ENCODE results near the gene RCN2.

The RCN2 gene

DNA sequence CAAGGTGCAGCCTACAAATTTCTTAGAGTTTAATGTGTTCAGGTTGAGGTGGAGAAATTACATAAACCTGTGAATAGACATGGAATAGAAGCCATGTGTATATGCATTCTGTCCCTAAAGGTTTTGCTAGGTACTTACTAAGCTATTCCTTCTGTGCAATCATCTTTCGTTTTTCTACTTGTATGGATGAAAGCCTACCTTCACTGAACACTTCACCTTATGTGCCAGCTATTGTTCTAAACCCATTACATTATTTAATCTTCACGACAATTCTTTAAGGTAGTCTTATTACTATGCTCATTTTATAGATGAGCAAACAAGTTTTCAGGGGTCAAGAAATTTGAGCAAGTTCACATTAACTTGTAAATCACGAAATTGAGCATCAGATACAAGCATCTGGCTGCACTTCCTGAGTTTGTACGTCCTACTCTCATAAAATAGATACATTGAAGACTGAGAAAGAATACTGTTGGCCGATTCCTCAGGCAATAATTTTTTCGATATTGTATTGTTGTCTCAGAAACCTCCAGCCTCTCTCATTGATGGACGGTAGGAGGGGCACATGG is 635 bp upstream of the RCN2 start:
- no peak for TF ChIP-seq POU2F2 (IDR thresholded peaks at IDR 0.05; ENCODE audit: low read depth, low read length)
- no peak for TF ChIP-seq SPI1 (IDR thresholded peaks at IDR 0.05; ENCODE audit: low read depth, low read length)
- TF ChIP-seq PAX5 (IDR thresholded peaks at IDR 0.05; ENCODE audit: insufficient read depth, low read length, severe bottlenecking) = no peak
- no peak for TF ChIP-seq POLR2A (IDR thresholded peaks at IDR 0.05; ENCODE audit: low read depth, low read length)
- TF ChIP-seq POLR2AphosphoS5 (IDR thresholded peaks at IDR 0.05; ENCODE audit: low read depth, low read length) = no peak
- no peak for TF ChIP-seq TAF1 (IDR thresholded peaks at IDR 0.05; ENCODE audit: low read depth, low read length)
- FAIRE-seq (peak; percentile 20), DNase-seq (ENCODE audit: insufficient read length, low spot score) (no peak)

DNA sequence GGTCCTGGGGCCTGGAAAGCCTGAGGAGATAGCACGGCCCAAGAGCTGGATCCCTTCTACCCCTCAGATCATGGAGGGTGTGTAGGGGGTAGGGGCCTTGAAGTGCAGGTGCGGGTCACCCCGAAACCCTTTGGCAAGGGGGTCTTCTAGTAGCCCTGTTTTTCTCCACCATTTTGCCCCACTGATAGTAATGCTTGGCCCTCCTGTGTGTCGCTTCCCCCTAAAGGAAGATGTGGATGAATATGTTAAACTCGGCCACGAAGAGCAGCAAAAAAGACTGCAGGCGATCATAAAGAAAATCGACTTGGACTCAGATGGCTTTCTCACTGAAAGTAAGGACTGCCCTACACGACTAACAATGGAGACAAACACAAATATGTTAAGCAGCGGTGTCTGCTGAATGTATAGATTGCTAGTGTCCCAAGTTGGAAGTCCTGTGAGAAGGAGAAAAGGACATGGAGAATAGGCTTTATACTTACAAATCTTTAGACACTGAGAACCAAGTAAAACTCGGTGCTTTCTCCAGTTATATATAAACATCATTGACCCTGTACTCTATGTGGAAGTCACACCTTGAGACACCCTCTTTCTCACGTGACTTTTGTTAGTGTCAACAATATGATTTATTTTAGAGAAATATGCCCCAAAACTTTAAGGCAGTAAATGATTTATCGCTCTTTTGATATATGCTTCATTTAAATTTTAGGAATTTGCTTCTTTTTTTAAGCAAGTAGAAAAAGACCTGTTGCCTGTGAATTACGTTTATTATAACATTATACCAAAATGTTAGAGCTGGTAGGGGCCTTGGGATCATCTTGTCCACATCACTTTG is 802 bp downstream of the RCN2 start:
- DNase-seq (ENCODE audit: insufficient read length, low spot score) (no peak), FAIRE-seq (peak; percentile 63)
- TF ChIP-seq POU2F2 (IDR thresholded peaks at IDR 0.05; ENCODE audit: low read depth, low read length) = no peak

- DNase-seq (ENCODE audit: insufficient read length, low spot score) (no peak), FAIRE-seq (peak; percentile 91)
- no peak for TF ChIP-seq POLR2AphosphoS5 (IDR thresholded peaks at IDR 0.05; ENCODE audit: low read depth, low read length)
- TF ChIP-seq PAX5 (IDR thresholded peaks at IDR 0.05; ENCODE audit: insufficient read depth, low read length, severe bottlenecking) = peak; percentile 84
- no peak for TF ChIP-seq SPI1 (IDR thresholded peaks at IDR 0.05; ENCODE audit: low read depth, low read length)
- TF ChIP-seq TAF1 (IDR thresholded peaks at IDR 0.05; ENCODE audit: low read depth, low read length) = no peak
- 0 out of 2 replicates have a peak, but pooled peaks have one; percentile 56 for TF ChIP-seq POU2F2 (IDR thresholded peaks at IDR 0.05; ENCODE audit: low read depth, low read length)
These were observed 4.1 kb downstream of the RCN2 start for GRCh38 chr15:76935620-76936019.

GRCh38 chr15:76936671-76937070 is 5.1 kb downstream of the RCN2 start:
- DNase-seq (ENCODE audit: insufficient read length, low spot score) (no peak), FAIRE-seq (no peak)
- TF ChIP-seq TAF1 (IDR thresholded peaks at IDR 0.05; ENCODE audit: low read depth, low read length) (no peak), PAX5 (IDR thresholded peaks at IDR 0.05; ENCODE audit: insufficient read depth, low read length, severe bottlenecking) (no peak), POLR2A (IDR thresholded peaks at IDR 0.05; ENCODE audit: low read depth, low read length) (no peak), SPI1 (IDR thresholded peaks at IDR 0.05; ENCODE audit: low read depth, low read length) (no peak), POU2F2 (IDR thresholded peaks at IDR 0.05; ENCODE audit: low read depth, low read length) (no peak), POLR2AphosphoS5 (IDR thresholded peaks at IDR 0.05; ENCODE audit: low read depth, low read length) (no peak)

DNA sequence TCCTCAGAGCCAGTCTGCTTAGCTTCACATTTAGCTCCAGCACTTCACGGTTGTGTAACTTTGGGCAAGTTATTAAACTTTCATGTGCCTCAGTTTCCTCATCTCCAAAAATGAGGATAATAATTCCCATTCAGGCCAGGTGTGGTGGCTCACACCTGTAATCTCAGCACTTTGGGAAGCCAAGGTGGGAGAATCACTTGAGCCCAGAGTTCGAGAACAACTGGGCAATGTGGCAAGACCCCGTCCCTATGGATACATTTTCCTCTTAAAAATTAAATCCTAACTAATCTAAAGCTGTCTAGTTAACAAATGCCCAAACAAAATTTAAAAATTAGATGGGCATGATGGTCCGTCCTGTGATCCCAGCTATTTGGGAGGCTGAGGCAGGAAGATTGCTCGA is 7.2 kb downstream of the RCN2 start:
- no peak for TF ChIP-seq TAF1 (IDR thresholded peaks at IDR 0.05; ENCODE audit: low read depth, low read length)
- no peak for TF ChIP-seq PAX5 (IDR thresholded peaks at IDR 0.05; ENCODE audit: insufficient read depth, low read length, severe bottlenecking)
- TF ChIP-seq POU2F2 (IDR thresholded peaks at IDR 0.05; ENCODE audit: low read depth, low read length) = no peak
- no peak for TF ChIP-seq SPI1 (IDR thresholded peaks at IDR 0.05; ENCODE audit: low read depth, low read length)
- TF ChIP-seq POLR2A (IDR thresholded peaks at IDR 0.05; ENCODE audit: low read depth, low read length) = no peak
- TF ChIP-seq POLR2AphosphoS5 (IDR thresholded peaks at IDR 0.05; ENCODE audit: low read depth, low read length) = no peak
- no peak for DNase-seq (ENCODE audit: insufficient read length, low spot score)
- no peak for FAIRE-seq

DNA sequence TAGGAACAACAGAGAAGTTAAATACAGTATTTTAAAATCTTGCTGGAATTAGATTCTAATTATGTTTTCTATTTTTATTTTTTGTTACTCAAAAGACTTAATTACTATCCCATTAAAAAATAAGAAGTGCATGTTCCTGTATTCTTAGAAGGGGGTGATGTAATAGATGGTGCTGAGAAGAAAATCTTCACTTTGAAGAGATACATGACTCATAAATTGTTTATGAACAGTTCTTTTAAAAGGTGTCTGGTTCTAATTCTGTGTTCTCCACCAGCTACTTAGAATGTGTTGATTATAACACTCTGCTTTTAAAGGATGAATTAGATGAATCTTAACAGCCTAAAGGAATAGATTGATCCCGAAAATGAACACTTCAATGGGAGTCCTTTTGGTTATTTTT is 8.2 kb downstream of the RCN2 start:
- DNase-seq (ENCODE audit: insufficient read length, low spot score) (no peak), FAIRE-seq (no peak)
- TF ChIP-seq TAF1 (IDR thresholded peaks at IDR 0.05; ENCODE audit: low read depth, low read length) = no peak
- TF ChIP-seq SPI1 (IDR thresholded peaks at IDR 0.05; ENCODE audit: low read depth, low read length) = no peak
- TF ChIP-seq POLR2AphosphoS5 (IDR thresholded peaks at IDR 0.05; ENCODE audit: low read depth, low read length) = no peak
- no peak for TF ChIP-seq POLR2A (IDR thresholded peaks at IDR 0.05; ENCODE audit: low read depth, low read length)
- no peak for TF ChIP-seq PAX5 (IDR thresholded peaks at IDR 0.05; ENCODE audit: insufficient read depth, low read length, severe bottlenecking)
- no peak for TF ChIP-seq POU2F2 (IDR thresholded peaks at IDR 0.05; ENCODE audit: low read depth, low read length)

GRCh38 chr15:76941636-76942035 is 10.1 kb downstream of the RCN2 start:
- TF ChIP-seq POU2F2 (IDR thresholded peaks at IDR 0.05; ENCODE audit: low read depth, low read length) (no peak), SPI1 (IDR thresholded peaks at IDR 0.05; ENCODE audit: low read depth, low read length) (no peak), POLR2A (IDR thresholded peaks at IDR 0.05; ENCODE audit: low read depth, low read length) (no peak), POLR2AphosphoS5 (IDR thresholded peaks at IDR 0.05; ENCODE audit: low read depth, low read length) (no peak), PAX5 (IDR thresholded peaks at IDR 0.05; ENCODE audit: insufficient read depth, low read length, severe bottlenecking) (no peak), TAF1 (IDR thresholded peaks at IDR 0.05; ENCODE audit: low read depth, low read length) (no peak)
- DNase-seq (ENCODE audit: insufficient read length, low spot score) (no peak), FAIRE-seq (no peak)

- FAIRE-seq = no peak
- no peak for DNase-seq (ENCODE audit: insufficient read length, low spot score)
- TF ChIP-seq POU2F2 (IDR thresholded peaks at IDR 0.05; ENCODE audit: low read depth, low read length) (no peak), TAF1 (IDR thresholded peaks at IDR 0.05; ENCODE audit: low read depth, low read length) (no peak), PAX5 (IDR thresholded peaks at IDR 0.05; ENCODE audit: insufficient read depth, low read length, severe bottlenecking) (no peak), POLR2AphosphoS5 (IDR thresholded peaks at IDR 0.05; ENCODE audit: low read depth, low read length) (no peak), SPI1 (IDR thresholded peaks at IDR 0.05; ENCODE audit: low read depth, low read length) (no peak), POLR2A (IDR thresholded peaks at IDR 0.05; ENCODE audit: low read depth, low read length) (no peak)
These were observed 10.8 kb downstream of the RCN2 start for GRCh38 chr15:76942331-76942730.

- FAIRE-seq = no peak
- DNase-seq (ENCODE audit: insufficient read length, low spot score) = no peak
- TF ChIP-seq SPI1 (IDR thresholded peaks at IDR 0.05; ENCODE audit: low read depth, low read length) (no peak), PAX5 (IDR thresholded peaks at IDR 0.05; ENCODE audit: insufficient read depth, low read length, severe bottlenecking) (no peak), TAF1 (IDR thresholded peaks at IDR 0.05; ENCODE audit: low read depth, low read length) (no peak), POLR2A (IDR thresholded peaks at IDR 0.05; ENCODE audit: low read depth, low read length) (no peak), POLR2AphosphoS5 (IDR thresholded peaks at IDR 0.05; ENCODE audit: low read depth, low read length) (no peak), POU2F2 (IDR thresholded peaks at IDR 0.05; ENCODE audit: low read depth, low read length) (no peak)
These were observed 14.0 kb downstream of the RCN2 start for GRCh38 chr15:76945494-76946093.
